Stomach smooth muscle (tissue), 2 donors: ENCODE data around the gene ZNF627.
"Not testable (repeated sequence)": the region's sequence is repeated elsewhere in the genome, so short reads cannot be mapped to it uniquely, and the experiment has no call there.

Experiments
- H3K27ac ChIP-seq: one replicate; pipeline ENCODE4 v1.7.0; 2013; ENCODE audit warnings: mild to moderate bottlenecking, low read length, inconsistent platforms
- H3K27me3 ChIP-seq, 2 donors: one replicate each; pipeline ENCODE4 v1.7.0; 2013; ENCODE audit warnings: low read length in 2 of 2; ENCODE audit not compliant: insufficient read depth in 2 of 2, control insufficient read depth in 1 of 2
- H3K36me3 ChIP-seq, 2 donors: one replicate each; pipeline ENCODE4 v1.7.0; 2013; ENCODE audit warnings: low read length in 2 of 2; ENCODE audit not compliant: control insufficient read depth in 2 of 2, insufficient read depth in 2 of 2
- H3K4me1 ChIP-seq: one replicate; pipeline ENCODE4 v1.7.0; 2013; ENCODE audit warnings: low read length; ENCODE audit not compliant: control insufficient read depth, insufficient read depth
- H3K4me3 ChIP-seq, 2 donors: one replicate each; pipeline ENCODE4 v1.7.0; 2013; ENCODE audit warnings: low read length in 2 of 2
- H3K9ac ChIP-seq, 2 donors: one replicate each; pipeline ENCODE4 v1.7.0; 2013; ENCODE audit warnings: low read length in 2 of 2, mild to moderate bottlenecking in 1 of 2
- H3K9me3 ChIP-seq, 2 donors: one replicate each; pipeline ENCODE4 v1.7.0; 2013; ENCODE audit warnings: low read length in 2 of 2; ENCODE audit not compliant: control insufficient read depth in 2 of 2
- donor health status: healthy.
- donor health status: Pancreatic carcinoma.

Gene ZNF627

GRCh38 chr19:11598103-11598483, 810 bp downstream of the ZNF627 start:
- H3K27ac ChIP-seq = peak overlapping the region; percentile 88
- peak overlapping the region; percentile 88 to 96 for H3K4me3 ChIP-seq
- no peaks in the 10 kb centered on the region for H3K27me3 ChIP-seq
- H3K9ac ChIP-seq = peak overlapping the region; percentile 94 to 98
- peaks cover 7% of the 10 kb centered on the region for H3K4me1 ChIP-seq
- H3K36me3 ChIP-seq = no peaks in the 10 kb centered on the region
- H3K9me3 ChIP-seq = no peaks in the 10 kb centered on the region

GRCh38 chr19:11598746-11599145, 1.5 kb downstream of the ZNF627 start:
- Histone ChIP-seq H3K9ac (peak overlapping the region in 1 of 2 donors; percentile 20), H3K4me1 (peaks cover 7% of the 10 kb centered on the region), H3K27me3 (no peaks in the 10 kb centered on the region), H3K36me3 (no peaks in the 10 kb centered on the region), H3K27ac (no peak overlapping the region), H3K4me3 (no peak overlapping the region), H3K9me3 (no peaks in the 10 kb centered on the region)

GRCh38 chr19:11599704-11600103, 2.4 kb downstream of the ZNF627 start:
- not testable (repeated sequence) for H3K27me3 ChIP-seq, H3K4me3 ChIP-seq, H3K9ac ChIP-seq, H3K36me3 ChIP-seq, H3K27ac ChIP-seq, H3K9me3 ChIP-seq, H3K4me1 ChIP-seq

- Histone ChIP-seq H3K27me3 (no peaks in the 10 kb centered on the region), H3K9ac (no peak overlapping the region), H3K4me3 (no peak overlapping the region)
These were observed 9.2 kb downstream of the ZNF627 start for GRCh38 chr19:11606484-11606883.

GRCh38 chr19:11611730-11612129, 14.4 kb downstream of the ZNF627 start:
- H3K4me1 ChIP-seq = no peaks in the 10 kb centered on the region
- H3K27me3 ChIP-seq = no peaks in the 10 kb centered on the region
- no peak overlapping the region for H3K27ac ChIP-seq
- H3K9ac ChIP-seq = no peak overlapping the region
- H3K9me3 ChIP-seq = peaks cover 0 to under 1% of the 10 kb centered on the region in 2 donors
- peaks cover 9 to 15% of the 10 kb centered on the region in 2 donors for H3K36me3 ChIP-seq
- no peak overlapping the region for H3K4me3 ChIP-seq

More at GRCh38 chr19:11606484-11606883, 9.2 kb downstream of the ZNF627 start:
- no peak overlapping the region for H3K27ac ChIP-seq
- H3K4me1 ChIP-seq = no peaks in the 10 kb centered on the region
- H3K9me3 ChIP-seq = no peaks in the 10 kb centered on the region
- peaks cover 6 to 7% of the 10 kb centered on the region in 2 donors for H3K36me3 ChIP-seq

GRCh38 chr19:11612816-11613511, 15.7 kb downstream of the ZNF627 start:
- Histone ChIP-seq H3K9me3 (peaks cover 6 to 8% of the 10 kb centered on the region in 2 donors), H3K27me3 (no peaks in the 10 kb centered on the region), H3K4me1 (no peaks in the 10 kb centered on the region), H3K9ac (no peak overlapping the region), H3K4me3 (no peak overlapping the region), H3K36me3 (peaks cover 22 to 28% of the 10 kb centered on the region in 2 donors), H3K27ac (no peak overlapping the region)

GRCh38 chr19:11617180-11618062, 20.1 kb downstream of the ZNF627 start:
- Histone ChIP-seq H3K9ac (no peak overlapping the region), H3K27ac (no peak overlapping the region), H3K4me3 (no peak overlapping the region), H3K9me3 (peaks cover 6 to 12% of the 10 kb centered on the region in 2 donors), H3K4me1 (no peaks in the 10 kb centered on the region), H3K36me3 (peaks cover 45 to 46% of the 10 kb centered on the region in 2 donors), H3K27me3 (no peaks in the 10 kb centered on the region)

GRCh38 chr19:11620553-11620952, 23.3 kb downstream of the ZNF627 start:
- Histone ChIP-seq H3K9ac (no peak overlapping the region), H3K27ac (no peak overlapping the region), H3K36me3 (peaks cover 40 to 41% of the 10 kb centered on the region in 2 donors), H3K9me3 (peaks cover 6 to 12% of the 10 kb centered on the region in 2 donors), H3K4me3 (no peak overlapping the region), H3K4me1 (peaks cover 3% of the 10 kb centered on the region), H3K27me3 (no peaks in the 10 kb centered on the region)

- not testable (repeated sequence) for H3K4me3 ChIP-seq, H3K9me3 ChIP-seq, H3K27ac ChIP-seq, H3K9ac ChIP-seq, H3K4me1 ChIP-seq, H3K27me3 ChIP-seq
- peaks cover 26 to 29% of the 10 kb centered on the region in 2 donors for H3K36me3 ChIP-seq
These were observed 25.1 kb downstream of the ZNF627 start for GRCh38 chr19:11622401-11622800.

- no peaks in the 10 kb centered on the region for H3K27me3 ChIP-seq
- H3K9ac ChIP-seq = no peak overlapping the region
- peaks cover 3% of the 10 kb centered on the region for H3K4me1 ChIP-seq
- no peak overlapping the region for H3K4me3 ChIP-seq
- H3K36me3 ChIP-seq = peaks cover 14% of the 10 kb centered on the region in 2 donors
- no peaks in the 10 kb centered on the region for H3K9me3 ChIP-seq
- H3K27ac ChIP-seq = no peak overlapping the region
These were observed 26.8 kb downstream of the ZNF627 start for GRCh38 chr19:11624069-11624463.
